H54 (cell line): Measurements from ENCODE around the gene C19orf44.

Source experiments
- DNase-seq: peaks from one replicate; pipeline ENCODE4 v3.0.0; 2011; ENCODE audit warnings: low spot score, mixed read lengths; ENCODE audit not compliant: insufficient read length
- FAIRE-seq: peaks from 3 replicates; lab custom pipeline; 2011; peaks lifted over from hg19 to GRCh38; lab: Jason Lieb, UNC
- POLR2A ChIP-seq: IDR thresholded peaks from 2 replicates; pipeline ENCODE4 v1.6.1; 2011; ENCODE audit warnings: low read depth, mild to moderate bottlenecking, low read length

C19orf44 gene

GRCh38 chr19:16518061-16518460 is 21.9 kb downstream of the C19orf44 start:
- DNase-seq (no peak), FAIRE-seq (no peak)
- no peak for TF ChIP-seq POLR2A

GRCh38 chr19:16518483-16519229 is 22.5 kb downstream of the C19orf44 start:
- TF ChIP-seq POLR2A, result no peak
- FAIRE-seq (no peak), DNase-seq (no peak)

GRCh38 chr19:16519230-16519687 is 23.1 kb downstream of the C19orf44 start:
- no peak for TF ChIP-seq POLR2A
- DNase-seq, result no peak
- FAIRE-seq, result no peak

GRCh38 chr19:16520074-16520973 is 24.1 kb downstream of the C19orf44 start:
- TF ChIP-seq POLR2A, result no peak
- FAIRE-seq, result no peak
- no peak for DNase-seq

GRCh38 chr19:16520986-16521624 is 24.9 kb downstream of the C19orf44 start:
- FAIRE-seq (no peak), DNase-seq (no peak)
- no peak for TF ChIP-seq POLR2A

GRCh38 chr19:16521715-16522289 is 25.6 kb downstream of the C19orf44 start:
- DNase-seq (no peak), FAIRE-seq (no peak)
- no peak for TF ChIP-seq POLR2A

- FAIRE-seq (no peak), DNase-seq (no peak)
- no peak for TF ChIP-seq POLR2A
These were observed 26.6 kb downstream of the C19orf44 start for GRCh38 chr19:16522559-16523377.

GRCh38 chr19:16524991-16525734 is 29.0 kb downstream of the C19orf44 start:
- no peak for TF ChIP-seq POLR2A
- FAIRE-seq (no peak), DNase-seq (no peak)

GRCh38 chr19:16525751-16526481 is 29.7 kb downstream of the C19orf44 start:
- FAIRE-seq, result no peak
- DNase-seq, result no peak
- TF ChIP-seq POLR2A, result no peak

- no peak for TF ChIP-seq POLR2A
These were observed 31.2 kb downstream of the C19orf44 start for GRCh38 chr19:16527334-16527935.

GRCh38 chr19:16527971-16528521 is 31.9 kb downstream of the C19orf44 start:
- DNase-seq (no peak), FAIRE-seq (no peak)
- TF ChIP-seq POLR2A, result no peak

More at GRCh38 chr19:16527334-16527935, 31.2 kb downstream of the C19orf44 start:
- DNase-seq (no peak), FAIRE-seq (no peak)
